Mesenchymal stem cell (in vitro differentiated cells and primary cell): Measurements from ENCODE around the gene USP47.

ENCODE experiments used
- DNase-seq: peaks from one replicate; pipeline ENCODE4 v3.0.0-alpha.2; 2013
- H2AFZ ChIP-seq: one replicate; pipeline ENCODE4 v1.6.1; 2013; ENCODE audit warnings: low read depth, mild to moderate bottlenecking, control low read depth, inconsistent platforms, low read length, moderate library complexity
- H2AK5ac ChIP-seq: 2 replicates; pipeline ENCODE4 v1.6.1; 2013; ENCODE audit warnings: low read length, moderate library complexity, mild to moderate bottlenecking, inconsistent platforms; ENCODE audit not compliant: severe bottlenecking
- H2BK120ac ChIP-seq: one replicate; pipeline ENCODE4 v1.6.1; 2013; ENCODE audit warnings: low read depth, mild to moderate bottlenecking, inconsistent platforms, low read length, moderate library complexity
- H2BK12ac ChIP-seq, 2 experiments: one replicate each; pipeline ENCODE4 v1.6.1; 2013; ENCODE audit warnings: inconsistent platforms in 2 of 2, low read length in 2 of 2, mild to moderate bottlenecking in 2 of 2, moderate library complexity in 2 of 2, control low read depth in 1 of 2
- H2BK15ac ChIP-seq: one replicate; pipeline ENCODE4 v1.6.1; 2013; ENCODE audit warnings: mild to moderate bottlenecking, low read depth, inconsistent platforms; ENCODE audit not compliant: poor library complexity, severe bottlenecking
- H2BK5ac ChIP-seq: 2 replicates; pipeline ENCODE4 v1.6.1; 2013; ENCODE audit warnings: low read depth, mild to moderate bottlenecking, low read length, control low read depth, inconsistent platforms; ENCODE audit not compliant: poor library complexity, severe bottlenecking
- H3K14ac ChIP-seq, 2 experiments: one replicate each; pipeline ENCODE4 v1.6.1; 2013; ENCODE audit warnings: inconsistent platforms in 2 of 2, low read length in 2 of 2, control low read depth in 1 of 2, mild to moderate bottlenecking in 1 of 2, moderate library complexity in 1 of 2
- H3K18ac ChIP-seq, 2 experiments: one replicate each; pipeline ENCODE4 v1.6.1; 2013; ENCODE audit warnings: inconsistent platforms in 2 of 2, low read length in 2 of 2, control low read depth in 1 of 2, low read depth in 1 of 2, mild to moderate bottlenecking in 1 of 2
- H3K23ac ChIP-seq, 2 experiments: one replicate each; pipeline ENCODE4 v1.6.1; 2013; ENCODE audit warnings: inconsistent platforms in 2 of 2, low read length in 2 of 2, mild to moderate bottlenecking in 2 of 2, moderate library complexity in 2 of 2, control low read depth in 1 of 2
- H3K27ac ChIP-seq: 2 replicates; pipeline ENCODE4 v1.5.1; 2013; ENCODE audit warnings: mild to moderate bottlenecking, moderate library complexity, low read length, control low read depth, inconsistent platforms; ENCODE audit not compliant: poor library complexity, severe bottlenecking
- H3K27me3 ChIP-seq, 2 experiments: 2 replicates each; pipeline versions ENCODE4 v1.6.1 to v1.7.0; 2013; ENCODE audit warnings: low read length in 2 of 2, mild to moderate bottlenecking in 2 of 2, moderate library complexity in 2 of 2, control low read depth in 1 of 2, inconsistent platforms in 1 of 2; ENCODE audit not compliant: control insufficient read depth in 1 of 2, insufficient read depth in 1 of 2
- H3K36me3 ChIP-seq, 2 experiments: 2 replicates each; pipeline versions ENCODE4 v1.6.1 to v1.7.0; 2013; ENCODE audit warnings: low read length in 2 of 2, control low read depth in 1 of 2, inconsistent platforms in 1 of 2, low read depth in 1 of 2, mild to moderate bottlenecking in 1 of 2; ENCODE audit not compliant: insufficient read depth in 2 of 2, control insufficient read depth in 1 of 2
- H3K4ac ChIP-seq, 2 experiments: one replicate each; pipeline ENCODE4 v1.6.1; 2013; ENCODE audit warnings: inconsistent platforms in 2 of 2, low read length in 2 of 2, mild to moderate bottlenecking in 2 of 2, moderate library complexity in 2 of 2, control low read depth in 1 of 2, low read depth in 1 of 2
- H3K4me1 ChIP-seq: 2 replicates; pipeline ENCODE4 v1.6.1; 2013; ENCODE audit warnings: low read depth, low read length, control low read depth; ENCODE audit not compliant: control insufficient read depth, insufficient read depth
- H3K4me2 ChIP-seq: 2 replicates; pipeline ENCODE4 v1.6.1; 2013; ENCODE audit warnings: low read length, mild to moderate bottlenecking, inconsistent platforms; ENCODE audit not compliant: poor library complexity, severe bottlenecking
- H3K4me3 ChIP-seq, 2 experiments: 2 replicates each; pipeline versions ENCODE4 v1.5.1 to v1.7.0; 2013; ENCODE audit warnings: low read length in 2 of 2, mild to moderate bottlenecking in 2 of 2, control low read depth in 1 of 2, low read depth in 1 of 2; ENCODE audit not compliant: insufficient read depth in 1 of 2
- H3K79me1 ChIP-seq: replicated peaks from 2 replicates; pipeline ENCODE4 v1.6.1; 2013; ENCODE audit warnings: mild to moderate bottlenecking, control low read depth, low read length, inconsistent platforms; ENCODE audit not compliant: poor library complexity, severe bottlenecking
- H3K9ac ChIP-seq: 2 replicates; pipeline ENCODE4 v1.7.0; 2013; ENCODE audit warnings: mild to moderate bottlenecking, low read length, moderate library complexity
- H3K9me3 ChIP-seq: 2 replicates; pipeline ENCODE4 v1.7.0; 2013; ENCODE audit warnings: mild to moderate bottlenecking, low read length; ENCODE audit not compliant: control insufficient read depth
- H4K8ac ChIP-seq: one replicate; pipeline ENCODE4 v1.6.1; 2013; ENCODE audit warnings: inconsistent platforms, mild to moderate bottlenecking, low read length, moderate library complexity
- H4K91ac ChIP-seq: one replicate; pipeline ENCODE4 v1.6.1; 2013; ENCODE audit warnings: mild to moderate bottlenecking, low read length, inconsistent platforms
- WGBS: methylation state at CpG from one replicate; pipeline ENCODE4 v1.1.7; 2013; ENCODE audit warnings: mixed read lengths; 5-methylcytosine and 5-hydroxymethylcytosine counted together

Gene USP47

DNA sequence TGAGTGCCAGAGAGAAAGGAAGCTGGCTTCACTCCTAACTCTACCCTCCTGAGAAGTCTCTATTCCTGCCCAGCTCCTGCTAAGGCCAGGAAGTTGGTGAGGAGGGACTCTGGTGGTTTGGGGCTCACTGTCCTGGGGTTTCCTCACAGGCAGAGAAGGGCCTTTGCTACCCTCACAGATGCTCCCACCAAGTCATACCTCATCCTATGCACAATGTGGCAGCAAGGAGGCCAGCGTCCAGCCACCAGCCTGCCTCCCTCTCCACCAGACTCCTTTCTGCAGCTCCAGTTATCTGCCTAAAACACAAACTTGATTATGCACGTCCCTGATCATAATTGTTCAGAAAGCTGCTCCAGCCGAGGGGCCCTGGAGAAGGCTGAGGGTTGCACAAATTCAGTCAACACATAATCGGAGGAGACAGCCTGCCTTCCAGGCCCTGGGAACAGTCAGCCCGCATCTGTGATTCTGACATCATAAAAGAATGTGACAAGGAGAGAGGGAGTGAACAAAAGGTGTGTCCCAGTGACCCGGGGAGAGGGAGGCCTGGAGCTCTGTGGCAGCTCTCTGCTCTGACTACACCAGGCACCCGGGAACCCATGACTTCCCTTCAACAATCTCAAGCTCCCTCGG lies 137.8 kb downstream of the USP47 start:
- 25% methylated on average over 7 of the region's 8 CpGs for WGBS
- H2AK5ac ChIP-seq, result peak overlapping the region; percentile 99
- DNase-seq, result peak; percentile 91
- H3K9ac ChIP-seq, result peak overlapping the region; percentile 2
- no peak overlapping the region for H2AFZ ChIP-seq
- peak overlapping the region; percentile 0 for H2BK15ac ChIP-seq
- H3K27ac ChIP-seq, result peak overlapping the region; percentile 55
- H3K4me2 ChIP-seq, result no peak overlapping the region
- peak overlapping the region; percentile 85 for H4K8ac ChIP-seq
- H3K36me3 ChIP-seq, result peaks cover 0 to 36% of the 10 kb centered on the region in 2 experiments
- no peak overlapping the region for H3K23ac ChIP-seq
- peaks cover 4% of the 10 kb centered on the region for H3K9me3 ChIP-seq
- H2BK120ac ChIP-seq, result peak overlapping the region; percentile 93
- H3K18ac ChIP-seq, result peak overlapping the region; percentile 75 to 97
- peaks cover 50% of the 10 kb centered on the region for H3K4me1 ChIP-seq
- H2BK12ac ChIP-seq, result peak overlapping the region; percentile 4 to 91
- peak overlapping the region in 1 of 2 experiments; percentile 82 for H3K14ac ChIP-seq
- no peak overlapping the region for H3K4me3 ChIP-seq
- no peaks in the 10 kb centered on the region for H3K27me3 ChIP-seq
- H2BK5ac ChIP-seq, result peak overlapping the region; percentile 4
- peak overlapping the region; percentile 75 to 96 for H3K4ac ChIP-seq
- H4K91ac ChIP-seq, result peak overlapping the region; percentile 71
- H3K79me1 ChIP-seq, result peaks cover 22% of the 10 kb centered on the region

DNA sequence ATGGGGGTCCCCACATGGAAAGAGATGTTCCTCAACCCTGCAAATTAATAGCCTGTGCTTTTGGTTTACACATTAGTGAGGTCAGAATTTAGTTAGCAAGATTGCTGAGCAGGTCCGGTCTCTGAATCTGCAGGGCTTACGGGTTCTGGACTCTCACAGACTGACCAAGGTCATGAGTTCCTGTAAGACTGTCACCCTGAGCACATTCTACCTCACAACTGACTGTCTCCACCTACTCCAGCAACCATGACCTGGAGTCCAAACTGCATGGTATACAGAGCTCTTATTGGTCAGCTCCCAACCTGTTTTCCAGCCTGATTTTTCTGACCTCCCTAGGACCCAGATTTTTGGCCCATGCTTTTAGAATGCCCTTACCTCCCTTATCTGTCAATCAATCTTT lies 138.4 kb downstream of the USP47 start:
- Histone ChIP-seq H2BK12ac (peak overlapping the region; percentile 69 to 91), H3K27ac (peak overlapping the region; percentile 55), H4K91ac (peak overlapping the region; percentile 19), H3K36me3 (peaks cover 0 to 34% of the 10 kb centered on the region in 2 experiments), H3K9me3 (peaks cover 4% of the 10 kb centered on the region), H3K4ac (peak overlapping the region; percentile 70 to 96), H3K4me2 (no peak overlapping the region), H3K4me1 (peaks cover 52% of the 10 kb centered on the region), H3K79me1 (peaks cover 25% of the 10 kb centered on the region), H2AFZ (no peak overlapping the region), H3K14ac (no peak overlapping the region), H3K23ac (no peak overlapping the region), H2BK15ac (peak overlapping the region; percentile 28), H3K18ac (peak overlapping the region; percentile 75 to 97), H3K9ac (peak overlapping the region; percentile 2), H2BK120ac (peak overlapping the region; percentile 56), H3K4me3 (no peak overlapping the region), H2AK5ac (peak overlapping the region; percentile 55), H3K27me3 (no peaks in the 10 kb centered on the region), H2BK5ac (no peak overlapping the region), H4K8ac (peak overlapping the region; percentile 85)
- 93% methylated on average over 2 of the region's 2 CpGs for WGBS
- DNase-seq, result peak; percentile 60

DNA sequence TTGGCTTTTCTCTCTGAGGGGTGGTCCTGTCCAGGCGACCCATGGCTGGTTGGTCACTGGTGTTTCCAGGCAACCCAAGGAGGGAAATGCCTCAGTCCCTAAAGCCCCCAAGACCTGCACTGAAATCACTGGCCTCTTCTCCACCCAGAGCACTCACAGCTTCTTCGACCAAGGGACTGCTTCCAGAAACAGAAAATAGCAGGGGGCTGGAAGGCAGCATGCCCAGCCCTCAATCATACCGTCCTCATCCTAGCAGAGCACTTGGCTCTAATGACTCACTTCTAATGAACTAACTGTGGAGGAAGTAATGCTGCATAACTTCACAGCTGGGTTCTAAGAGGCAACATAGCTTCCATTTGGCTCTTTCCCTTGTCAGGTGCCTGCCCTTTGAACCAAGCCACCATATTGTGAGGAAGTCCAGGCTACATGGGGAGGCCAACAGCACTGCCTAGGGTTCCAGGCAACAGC lies 139.1 kb downstream of the USP47 start:
- Histone ChIP-seq H3K4me2 (no peak overlapping the region), H3K27ac (peak overlapping the region; percentile 55), H3K36me3 (peaks cover 0 to 32% of the 10 kb centered on the region in 2 experiments), H3K9ac (no peak overlapping the region), H3K23ac (no peak overlapping the region), H3K9me3 (peaks cover 4% of the 10 kb centered on the region), H3K79me1 (peaks cover 20% of the 10 kb centered on the region), H4K91ac (peak overlapping the region; percentile 30), H2AK5ac (peak overlapping the region; percentile 8), H3K4me3 (no peak overlapping the region), H2BK12ac (peak overlapping the region in 1 of 2 experiments; percentile 67), H3K18ac (peak overlapping the region; percentile 75 to 97), H3K14ac (no peak overlapping the region), H2BK5ac (no peak overlapping the region), H2AFZ (no peak overlapping the region), H2BK120ac (peak overlapping the region; percentile 44), H3K4me1 (peaks cover 47% of the 10 kb centered on the region), H3K4ac (peak overlapping the region; percentile 36 to 44), H4K8ac (peak overlapping the region; percentile 3), H3K27me3 (no peaks in the 10 kb centered on the region), H2BK15ac (no peak overlapping the region)
- WGBS, result 38% methylated on average over 3 of the region's 3 CpGs
- DNase-seq, result peak; percentile 65

DNA sequence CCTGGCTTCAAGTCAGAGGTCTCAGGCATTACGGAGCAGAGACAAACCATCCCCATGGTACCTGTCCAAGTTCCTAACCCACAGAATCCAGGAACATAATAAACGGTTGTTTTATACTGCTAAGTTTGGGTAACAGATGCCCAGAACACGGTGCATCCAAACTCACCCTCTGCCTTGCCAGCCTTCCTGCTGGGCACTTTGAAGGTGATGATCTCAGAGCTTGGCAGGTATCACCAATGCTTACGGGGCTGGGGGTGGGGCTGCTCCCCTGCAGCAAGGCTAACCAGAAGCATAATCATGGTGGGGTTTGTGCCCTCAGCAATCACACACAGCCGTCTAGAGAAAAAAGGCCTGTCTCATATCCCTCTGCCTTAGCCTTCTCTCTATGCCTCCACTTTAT lies 139.6 kb downstream of the USP47 start:
- Histone ChIP-seq H2BK12ac (peak overlapping the region in 1 of 2 experiments; percentile 34), H4K91ac (no peak overlapping the region), H2BK120ac (no peak overlapping the region), H3K4me1 (peaks cover 44% of the 10 kb centered on the region), H2BK15ac (no peak overlapping the region), H3K23ac (no peak overlapping the region), H3K27ac (peak overlapping the region; percentile 1), H3K36me3 (peaks cover 0 to 32% of the 10 kb centered on the region in 2 experiments), H3K9ac (no peak overlapping the region), H2AK5ac (peak overlapping the region; percentile 0), H3K79me1 (peaks cover 21% of the 10 kb centered on the region), H3K14ac (peak overlapping the region in 1 of 2 experiments; percentile 2), H3K18ac (peak overlapping the region in 1 of 2 experiments; percentile 69), H4K8ac (peak overlapping the region; percentile 20), H3K4me3 (no peak overlapping the region), H2AFZ (no peak overlapping the region), H3K9me3 (peaks cover 4% of the 10 kb centered on the region), H3K4me2 (no peak overlapping the region), H2BK5ac (no peak overlapping the region), H3K27me3 (no peaks in the 10 kb centered on the region), H3K4ac (no peak overlapping the region)
- DNase-seq, result no peak
- 98% methylated on average over 5 of the region's 5 CpGs for WGBS
